HUDEP-2 (cell line): ENCODE results near the gene CRYL1.

Experiments used
- DNase-seq, 76 experiments: peaks; one replicate each; lab custom pipeline; 2025; ENCODE audit not compliant: unreplicated experiment in 76 of 76; lab: John Stamatoyannopoulos, UW

The CRYL1 gene

GRCh38 chr13:20534038-20534608 is 8.5 kb upstream of the CRYL1 start:
- DNase-seq, result no peak

GRCh38 chr13:20528452-20528851 is 2.8 kb upstream of the CRYL1 start:
- no peak for DNase-seq

- DNase-seq, result no peak
These were observed 1.0 kb upstream of the CRYL1 start for GRCh38 chr13:20526664-20527063.

- peak in 10 of 76 experiments; percentile 3 to 32 (median 18) for DNase-seq
These were observed 485 bp downstream of the CRYL1 start for GRCh38 chr13:20525144-20525600.

- no peak for DNase-seq
These were observed 4.1 kb downstream of the CRYL1 start for GRCh38 chr13:20521364-20522115.

GRCh38 chr13:20519875-20520274 is 5.8 kb downstream of the CRYL1 start:
- no peak for DNase-seq

- no peak for DNase-seq
These were observed 7.0 kb downstream of the CRYL1 start for GRCh38 chr13:20518660-20519100.

GRCh38 chr13:20514866-20515265 is 10.8 kb downstream of the CRYL1 start:
- DNase-seq, result no peak

GRCh38 chr13:20513466-20513995 is 12.1 kb downstream of the CRYL1 start:
- no peak for DNase-seq

- no peak for DNase-seq
These were observed 13.5 kb downstream of the CRYL1 start for GRCh38 chr13:20512042-20512683.

GRCh38 chr13:20506696-20507095 is 19.0 kb downstream of the CRYL1 start:
- peak in 3 of 76 experiments; percentile 4 to 6 (median 5) for DNase-seq

GRCh38 chr13:20505405-20506366 is 20.0 kb downstream of the CRYL1 start:
- no peak for DNase-seq

- no peak for DNase-seq
These were observed 22.3 kb downstream of the CRYL1 start for GRCh38 chr13:20503088-20504083.

- DNase-seq, result no peak
These were observed 24.1 kb downstream of the CRYL1 start for GRCh38 chr13:20501592-20501991.

GRCh38 chr13:20501120-20501519 is 24.5 kb downstream of the CRYL1 start:
- no peak for DNase-seq

GRCh38 chr13:20499986-20500385 is 25.7 kb downstream of the CRYL1 start:
- DNase-seq, result no peak

GRCh38 chr13:20498659-20499058 is 27.0 kb downstream of the CRYL1 start:
- DNase-seq, result no peak

- DNase-seq, result no peak
These were observed 27.5 kb downstream of the CRYL1 start for GRCh38 chr13:20498129-20498528.
